IPS DF 6.9 (cell line): ENCODE data around the gene MTCL1.

Source experiments
- DNase-seq: peaks from one replicate; pipeline ENCODE4 v3.0.0-alpha.2; 2013; ENCODE audit warnings: low read depth, low spot score
- H3K27ac ChIP-seq: one replicate; pipeline ENCODE4 v1.5.1; 2013; ENCODE audit warnings: low read length, control low read depth
- H3K27me3 ChIP-seq: 2 replicates; pipeline ENCODE4 v1.6.1; 2013; ENCODE audit warnings: mild to moderate bottlenecking, low read length; ENCODE audit not compliant: control insufficient read depth, insufficient read depth
- H3K36me3 ChIP-seq: 2 replicates; pipeline ENCODE4 v1.6.1; 2013; ENCODE audit warnings: low read length; ENCODE audit not compliant: control insufficient read depth, insufficient read depth
- H3K4me1 ChIP-seq: 2 replicates; pipeline ENCODE4 v1.6.1; 2013; ENCODE audit warnings: low read length; ENCODE audit not compliant: control insufficient read depth, insufficient read depth
- H3K4me3 ChIP-seq: 2 replicates; pipeline ENCODE4 v1.5.1; 2013; ENCODE audit warnings: mild to moderate bottlenecking, low read length
- H3K9me3 ChIP-seq: 2 replicates; pipeline ENCODE4 v1.6.1; 2013; ENCODE audit warnings: low read length, inconsistent platforms; ENCODE audit not compliant: control insufficient read depth, insufficient read depth
- WGBS: extraction: QIAGEN DNeasy Blood & Tissue Kit; methylation state at CpG from one replicate; pipeline ENCODE4 v1.1.7; 2013; ENCODE audit warnings: mixed read lengths, missing lambda C conversion rate; ENCODE audit not compliant: insufficient read length, insufficient coverage; 5-methylcytosine and 5-hydroxymethylcytosine counted together

MTCL1 gene

DNA sequence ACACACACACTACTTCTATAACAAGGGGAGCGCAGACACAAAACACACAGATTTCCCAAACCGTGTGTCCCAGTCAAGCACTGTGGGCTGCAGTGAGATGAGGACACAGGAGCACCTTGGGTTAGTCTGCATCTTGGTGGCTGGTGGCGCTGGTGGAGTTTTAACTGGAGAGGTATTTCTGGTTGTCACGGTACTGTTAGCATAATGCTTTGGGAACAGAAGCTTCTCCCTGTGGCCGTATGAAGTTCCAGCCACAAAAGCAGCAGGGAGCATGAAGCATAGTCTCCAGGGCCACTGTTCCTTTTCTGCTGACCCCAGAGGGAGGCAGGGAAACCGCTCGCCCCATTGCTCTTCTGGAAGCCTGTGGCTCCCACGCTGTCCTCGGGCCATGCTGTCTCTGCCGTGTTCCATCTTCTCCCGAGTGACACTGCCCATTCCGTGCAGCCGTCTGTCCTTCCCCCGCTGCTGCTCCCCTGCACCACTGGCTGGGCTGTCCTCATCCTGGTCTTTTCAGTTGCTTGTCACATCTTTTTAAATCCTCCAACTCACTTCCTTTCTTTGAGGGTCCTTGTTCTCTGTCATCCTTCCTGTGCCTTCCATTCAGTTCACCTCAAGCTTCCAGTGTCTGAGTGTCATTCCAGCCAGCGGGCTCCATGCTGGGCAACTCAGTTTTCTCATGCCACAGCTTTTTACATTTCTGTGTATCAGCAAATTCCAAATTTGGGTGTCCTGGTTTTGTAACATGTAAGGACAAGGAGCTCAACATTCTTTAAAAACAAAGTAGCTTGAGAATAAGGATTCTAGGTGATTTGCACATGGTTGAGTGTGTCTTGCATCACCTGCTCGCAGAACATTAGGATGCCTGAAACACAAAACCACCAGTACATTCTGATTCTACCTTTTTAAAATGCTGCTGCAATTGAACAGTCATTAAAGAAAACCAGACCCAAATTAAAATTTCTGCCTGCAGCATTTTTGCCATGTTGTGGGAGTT is 125.0 kb downstream of the MTCL1 start:
- WGBS, result no CpG with 5 or more reads among the region's 16 CpGs
- Histone ChIP-seq H3K36me3 (no peaks in the 10 kb centered on the region; the same call in 1 of the 2 replicates), H3K27me3 (no peaks in the 10 kb centered on the region), H3K9me3 (no peaks in the 10 kb centered on the region), H3K4me3 (no peak overlapping the region), H3K27ac (no peak overlapping the region), H3K4me1 (no peaks in the 10 kb centered on the region; the same call in 1 of the 2 replicates)
- DNase-seq, result no peak

DNA sequence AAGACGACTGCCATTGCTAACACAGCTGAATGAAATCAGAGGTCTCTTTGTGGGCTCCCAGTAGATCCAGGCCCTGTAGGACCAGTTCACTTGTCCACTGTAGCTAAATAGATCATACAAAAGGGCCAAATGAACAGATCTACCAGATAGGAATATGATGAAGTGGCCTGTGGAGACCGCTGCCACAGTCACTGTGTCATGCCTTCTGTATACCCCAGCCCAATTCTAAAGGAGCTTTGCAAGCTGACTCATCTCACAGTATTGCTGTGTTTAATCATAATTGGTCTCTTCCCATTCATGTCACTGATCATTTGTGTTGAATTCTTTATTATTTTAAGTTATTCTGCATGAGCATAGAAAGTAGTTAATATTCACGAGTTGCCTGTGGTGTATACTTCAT is 125.8 kb downstream of the MTCL1 start:
- no CpG with 5 or more reads among the region's 3 CpGs for WGBS
- H3K36me3 ChIP-seq, result no peaks in the 10 kb centered on the region
- H3K27me3 ChIP-seq, result no peaks in the 10 kb centered on the region
- no peak for DNase-seq
- H3K4me1 ChIP-seq, result no peaks in the 10 kb centered on the region; the same call in 1 of the 2 replicates
- no peaks in the 10 kb centered on the region for H3K9me3 ChIP-seq
- no peak overlapping the region for H3K27ac ChIP-seq
- no peak overlapping the region for H3K4me3 ChIP-seq

DNA sequence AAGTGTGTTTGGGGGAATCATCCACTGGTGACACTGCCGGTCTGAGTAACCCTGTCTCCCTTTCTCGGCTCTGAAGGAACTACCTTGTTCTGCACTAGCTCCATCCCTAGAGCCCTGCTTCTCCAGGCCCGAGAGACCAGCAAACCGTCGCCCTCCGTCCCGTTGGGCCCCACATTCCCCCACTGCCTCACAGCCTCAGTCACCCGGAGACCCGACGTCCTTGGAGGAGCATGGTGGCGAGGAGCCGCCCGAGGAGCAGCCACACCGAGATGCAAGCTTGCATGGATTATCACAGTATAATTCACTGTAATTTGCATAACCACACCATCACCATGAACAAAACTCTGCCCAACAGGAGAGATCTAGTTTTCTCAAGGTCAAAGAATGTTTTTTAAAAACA is 126.2 kb downstream of the MTCL1 start:
- Histone ChIP-seq H3K36me3 (no peaks in the 10 kb centered on the region), H3K27me3 (no peaks in the 10 kb centered on the region), H3K4me1 (no peaks in the 10 kb centered on the region; the same call in 1 of the 2 replicates), H3K27ac (no peak overlapping the region), H3K9me3 (no peaks in the 10 kb centered on the region), H3K4me3 (no peak overlapping the region)
- DNase-seq, result no peak
- no CpG with 5 or more reads among the region's 14 CpGs for WGBS

DNA sequence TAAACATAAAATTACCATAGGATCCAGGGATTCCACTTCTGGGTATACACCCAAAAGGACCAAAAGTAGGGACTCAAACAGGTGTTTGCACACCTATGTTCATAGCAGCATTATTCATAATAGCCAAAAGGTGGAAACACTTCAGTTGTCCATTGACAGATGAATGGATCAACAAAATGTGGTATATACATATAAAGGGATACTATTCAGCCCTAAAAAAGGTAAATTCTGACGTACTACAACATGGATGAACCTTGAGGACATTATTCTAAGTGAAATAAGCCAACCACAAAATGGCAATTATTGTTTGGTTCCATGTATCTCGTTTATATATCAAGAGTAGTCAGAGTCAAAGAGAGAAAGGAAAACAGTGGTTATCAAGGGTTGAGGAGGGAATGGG is 128.1 kb downstream of the MTCL1 start:
- no peak for DNase-seq
- no peak overlapping the region for H3K27ac ChIP-seq
- H3K9me3 ChIP-seq, result no peaks in the 10 kb centered on the region
- H3K36me3 ChIP-seq, result no peaks in the 10 kb centered on the region
- H3K27me3 ChIP-seq, result no peaks in the 10 kb centered on the region
- H3K4me1 ChIP-seq, result no peaks in the 10 kb centered on the region; the same call in 1 of the 2 replicates
- no CpG with 5 or more reads among the region's 2 CpGs for WGBS
- H3K4me3 ChIP-seq, result no peak overlapping the region

DNA sequence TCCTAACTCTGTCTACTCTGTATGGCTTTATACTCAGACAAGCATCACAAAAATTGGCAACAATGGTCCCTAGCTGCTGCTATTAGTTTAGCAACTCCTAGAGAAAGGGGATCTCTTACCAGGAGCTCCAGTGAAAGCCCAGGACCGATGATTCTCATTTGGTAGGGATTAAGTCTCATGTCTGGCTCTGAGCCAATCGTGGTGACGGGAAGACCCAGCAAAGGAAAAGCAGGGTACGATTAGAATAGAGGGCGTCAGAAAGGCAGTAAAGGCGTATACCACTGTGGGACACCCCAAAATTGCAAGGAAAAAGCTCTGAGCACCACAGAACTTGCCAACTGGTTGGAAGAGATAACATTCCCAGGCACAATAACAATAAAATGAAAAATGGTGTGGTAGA is 129.5 kb downstream of the MTCL1 start:
- H3K9me3 ChIP-seq, result no peaks in the 10 kb centered on the region
- H3K36me3 ChIP-seq, result no peaks in the 10 kb centered on the region
- no CpG with 5 or more reads among the region's 6 CpGs for WGBS
- no peaks in the 10 kb centered on the region; the same call in 1 of the 2 replicates for H3K4me1 ChIP-seq
- no peaks in the 10 kb centered on the region for H3K27me3 ChIP-seq
- no peak for DNase-seq
- no peak overlapping the region for H3K4me3 ChIP-seq
- no peak overlapping the region for H3K27ac ChIP-seq

DNA sequence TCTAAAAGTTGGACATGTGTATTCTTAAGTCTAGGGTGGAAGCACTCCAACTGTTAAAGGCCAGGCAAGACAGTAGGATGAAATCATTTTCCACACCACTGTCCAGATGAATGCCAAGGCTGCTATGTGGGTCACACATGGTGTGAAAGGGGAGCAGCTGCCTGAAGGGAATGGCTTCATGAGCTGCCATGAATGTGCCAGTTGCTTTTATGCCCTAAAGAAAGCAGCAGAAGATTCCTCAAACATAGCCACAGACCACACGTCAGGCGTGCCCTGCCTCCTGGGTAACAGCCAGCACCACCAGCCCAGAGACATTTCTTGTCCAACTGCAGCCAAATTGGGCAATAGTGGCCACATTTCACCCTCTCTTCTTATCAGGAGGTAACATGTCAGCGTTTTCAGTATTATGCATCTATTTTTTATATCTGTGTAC is 130.2 kb downstream of the MTCL1 start:
- no CpG with 5 or more reads among the region's 3 CpGs for WGBS
- DNase-seq, result no peak
- Histone ChIP-seq H3K4me1 (no peaks in the 10 kb centered on the region; the same call in 1 of the 2 replicates), H3K36me3 (no peaks in the 10 kb centered on the region), H3K27ac (no peak overlapping the region), H3K27me3 (no peaks in the 10 kb centered on the region), H3K4me3 (no peak overlapping the region), H3K9me3 (no peaks in the 10 kb centered on the region)

DNA sequence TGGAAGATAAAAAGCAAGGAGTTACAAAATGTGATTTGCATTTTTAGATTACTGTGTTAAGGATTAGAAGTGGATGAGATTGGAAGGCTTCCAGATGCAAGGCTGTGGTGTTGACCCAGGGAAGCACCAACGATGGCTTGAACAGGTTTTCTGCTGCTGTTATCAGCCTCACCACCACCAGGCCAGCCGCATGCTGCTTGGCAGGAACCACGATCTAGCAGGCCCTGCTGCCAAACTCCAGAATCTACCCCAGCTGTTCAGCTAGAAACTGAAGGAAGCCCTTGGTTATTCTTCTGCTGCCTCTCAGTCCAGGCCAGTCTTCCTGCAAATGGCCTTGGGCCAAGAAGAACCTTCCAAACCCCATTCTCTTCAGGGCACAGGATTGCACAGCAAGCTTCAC is 133.9 kb downstream of the MTCL1 start:
- no peaks in the 10 kb centered on the region; the same call in 1 of the 2 replicates for H3K4me1 ChIP-seq
- H3K27ac ChIP-seq, result no peak overlapping the region
- DNase-seq, result no peak
- no CpG with 5 or more reads among the region's 3 CpGs for WGBS
- no peak overlapping the region for H3K4me3 ChIP-seq
- H3K27me3 ChIP-seq, result no peaks in the 10 kb centered on the region
- no peaks in the 10 kb centered on the region for H3K9me3 ChIP-seq
- H3K36me3 ChIP-seq, result no peaks in the 10 kb centered on the region

DNA sequence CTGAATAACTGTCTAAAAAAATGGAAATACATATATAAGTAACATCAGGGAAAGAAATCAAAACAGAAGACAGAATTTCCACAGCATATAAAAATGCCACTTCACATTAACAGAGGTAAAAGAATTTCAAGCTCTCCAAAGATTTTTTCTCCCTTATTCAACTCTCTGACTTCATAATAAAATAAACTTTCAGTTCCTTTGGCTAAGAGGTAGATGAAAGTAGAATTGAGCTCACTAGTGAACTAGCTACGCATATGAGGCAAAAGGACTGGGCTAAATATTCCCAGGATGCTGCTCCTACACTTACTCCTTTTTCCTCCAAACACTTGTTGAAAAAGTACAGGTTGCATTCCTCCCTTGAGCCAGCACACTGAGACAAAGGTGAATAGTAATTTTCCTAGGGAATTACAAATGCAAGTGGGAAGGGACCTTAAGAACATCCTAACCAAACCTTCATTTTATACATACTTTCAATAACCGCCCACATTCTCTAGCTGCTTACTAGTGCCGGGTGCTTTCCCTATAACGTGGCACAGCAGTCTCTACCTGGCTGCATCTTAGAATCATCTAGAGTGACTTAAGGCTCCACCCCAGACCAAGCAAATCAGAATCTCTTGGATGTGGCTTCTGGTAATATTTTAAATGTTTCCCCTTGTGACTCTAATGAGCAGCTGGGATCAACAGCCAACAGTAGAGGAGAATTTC is 136.6 kb downstream of the MTCL1 start:
- Histone ChIP-seq H3K4me1 (no peaks in the 10 kb centered on the region), H3K27me3 (no peaks in the 10 kb centered on the region), H3K9me3 (no peaks in the 10 kb centered on the region), H3K36me3 (no peaks in the 10 kb centered on the region), H3K27ac (no peak overlapping the region), H3K4me3 (no peak overlapping the region)
- no CpG with 5 or more reads among the region's 4 CpGs for WGBS
- no peak for DNase-seq

DNA sequence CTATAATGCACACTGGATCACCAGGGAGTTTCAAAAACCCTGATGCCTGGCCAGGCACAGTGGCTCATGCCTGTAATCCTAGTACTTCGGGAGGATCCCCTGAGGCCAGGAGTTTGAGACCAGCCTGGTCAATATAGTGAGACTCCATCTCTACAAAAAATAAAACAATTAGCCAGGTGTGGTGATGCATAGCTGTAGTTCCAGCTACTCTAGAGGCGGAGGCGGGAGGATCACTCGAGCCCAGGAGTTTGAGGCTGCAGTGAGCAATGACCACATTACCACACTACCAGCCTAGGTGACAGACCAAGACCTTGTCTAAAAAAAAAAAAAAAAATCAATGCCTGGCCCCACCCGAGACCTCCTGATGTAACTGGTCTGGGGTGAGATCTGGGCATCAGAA is 137.2 kb downstream of the MTCL1 start:
- no peak overlapping the region for H3K4me3 ChIP-seq
- H3K36me3 ChIP-seq, result no peaks in the 10 kb centered on the region
- no peak for DNase-seq
- no peaks in the 10 kb centered on the region for H3K4me1 ChIP-seq
- no peaks in the 10 kb centered on the region for H3K27me3 ChIP-seq
- H3K27ac ChIP-seq, result no peak overlapping the region
- no CpG with 5 or more reads among the region's 5 CpGs for WGBS
- no peaks in the 10 kb centered on the region for H3K9me3 ChIP-seq

DNA sequence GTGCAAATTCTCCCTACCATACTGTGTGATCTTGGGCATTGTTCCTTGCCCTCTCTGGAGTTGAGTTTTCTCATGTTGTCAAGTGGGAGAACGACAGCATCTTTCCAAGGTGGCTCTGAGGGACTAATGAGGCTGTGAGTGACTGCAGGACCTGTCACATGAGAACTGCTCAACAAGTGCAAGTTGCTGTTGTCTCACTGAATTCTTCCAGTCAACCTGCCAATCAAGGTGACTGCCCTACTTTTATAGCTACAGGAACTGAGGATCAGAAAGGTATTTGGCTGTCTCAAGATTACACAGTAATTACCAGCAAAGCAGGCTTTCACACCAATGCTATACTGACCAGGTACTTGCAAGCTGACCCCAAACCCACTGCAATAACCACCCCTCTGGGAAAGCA is 137.6 kb downstream of the MTCL1 start:
- Histone ChIP-seq H3K27ac (no peak overlapping the region), H3K4me1 (no peaks in the 10 kb centered on the region), H3K27me3 (no peaks in the 10 kb centered on the region), H3K9me3 (no peaks in the 10 kb centered on the region), H3K36me3 (no peaks in the 10 kb centered on the region), H3K4me3 (no peak overlapping the region)
- WGBS, result no CpG with 5 or more reads among the region's 1 CpG
- DNase-seq, result no peak
